Liver (tissue), 3 donors: ENCODE results near the gene CYP2S1.

ENCODE experiments used
- ATF3 ChIP-seq: IDR thresholded peaks from 2 replicates; pipeline ENCODE4 v1.6.1; 2016; ENCODE audit warnings: antibody characterized with exemption
- CTCF ChIP-seq: fragments of 150-350 bp; IDR thresholded peaks from 2 replicates; pipeline ENCODE4 v1.5.1; 2017; ENCODE audit warnings: improper control_type of control experiment, low read depth, low read length; ENCODE audit not compliant: missing input control
- GABPA ChIP-seq, 2 donors: IDR thresholded peaks in 1 of 2; conservative IDR thresholded peaks in 1 of 2; 2 replicates each; pipeline ENCODE4 v1.6.1; 2016; ENCODE audit warnings: antibody characterized with exemption in 2 of 2, mild to moderate bottlenecking in 1 of 2, moderate library complexity in 1 of 2
- HNF4G ChIP-seq: IDR thresholded peaks from 2 replicates; pipeline ENCODE4 v1.6.1; 2016; ENCODE audit warnings: antibody characterized with exemption
- REST ChIP-seq: IDR thresholded peaks from 2 replicates; pipeline ENCODE4 v1.6.1; 2016; ENCODE audit warnings: antibody characterized with exemption, mild to moderate bottlenecking
- SP1 ChIP-seq: IDR thresholded peaks from 2 replicates; pipeline ENCODE4 v1.6.1; 2018; ENCODE audit warnings: antibody characterized with exemption, mild to moderate bottlenecking
- ZBTB33 ChIP-seq: IDR thresholded peaks from 2 replicates; pipeline ENCODE4 v1.6.1; 2016; ENCODE audit warnings: antibody characterized with exemption
- donor health status: healthy.
- donor health status: healthy.

- TF ChIP-seq ZBTB33, result no peak
- TF ChIP-seq REST, result no peak
- no peak for TF ChIP-seq CTCF
- no peak for TF ChIP-seq HNF4G
- no peak for TF ChIP-seq SP1
- TF ChIP-seq ATF3, result no peak
- TF ChIP-seq GABPA (IDR thresholded peaks at IDR 0.05 in 1 of 2, conservative IDR thresholded peaks at IDR 0.05 in 1 of 2), result no peak
Measured at GRCh38 chr19:41206926-41207750, 14.1 kb downstream of the CYP2S1 start.
